ENCODE results near the gene PRTFDC1. TPM values are rescaled to one million over a fixed set of nuclear protein-coding genes. Genes with fewer than 3 reads are reported as not detected.

PRTFDC1 gene
- total RNA-seq, 1 experiment from 2014 or later = not detected

GRCh38 chr10:24929056-24929544, 23.3 kb downstream of the PRTFDC1 start (continued):
- TF ChIP-seq POLR2AphosphoS5 (IDR thresholded peaks at IDR 0.05; ENCODE audit: low read depth, low read length) (no peak), SP1 (IDR thresholded peaks at IDR 0.05; ENCODE audit: low read depth) (no peak)

GRCh38 chr10:24928163-24928562, 24.2 kb downstream of the PRTFDC1 start:
- ATAC-seq = no peak
- no peaks in the 10 kb centered on the region for H3K27me3 ChIP-seq (ENCODE audit: insufficient read depth, low read length)
- no peaks in the 10 kb centered on the region for H3K79me2 ChIP-seq (ENCODE audit: insufficient read depth, low read length)
- POLR2A ChIA-PET = no interaction called here
- H4K20me1 ChIP-seq (ENCODE audit: insufficient read depth) = no peaks in the 10 kb centered on the region
- RAD21 ChIA-PET (ENCODE audit: low non-redundant PET in 1 of 2, low total read pairs in 2 of 2, uncharacterized antibody in 2 of 2, unreplicated experiment in 2 of 2) = no interaction called here
- no peak overlapping the region for H3K4me3 ChIP-seq (replicated peaks in 1 of 2; ENCODE audit: low read depth in 1 of 2, low read length in 2 of 2)
- CTCF ChIA-PET = no interaction called here
- no peak overlapping the region for H3K27ac ChIP-seq (ENCODE audit: low read depth, low read length)
- intact Hi-C loops (cut with micrococcal nuclease) = no loop called here
- H3K4me1 ChIP-seq (ENCODE audit: control insufficient read depth in 1 of 2, insufficient read depth in 2 of 2, low read length in 2 of 2) = no peaks in the 10 kb centered on the region
- no peak overlapping the region for H2AFZ ChIP-seq (ENCODE audit: low read depth, low read length, poor library complexity, severe bottlenecking)
- no peaks in the 10 kb centered on the region for H3K9me3 ChIP-seq (ENCODE audit: control insufficient read depth in 1 of 2, insufficient read depth in 1 of 2, low read depth in 1 of 2, low read length in 2 of 2)
- BruUV-seq (replicated peaks) = no TSS peak
- DNase-seq (ENCODE audit: low read depth, low spot score) = no peak
- no peaks in the 10 kb centered on the region for H3K36me3 ChIP-seq (ENCODE audit: control insufficient read depth in 1 of 2, insufficient read depth in 2 of 2, low read length in 2 of 2)
- H3K4me2 ChIP-seq (ENCODE audit: low read length) = no peak overlapping the region
- TF ChIP-seq POLR2AphosphoS5 (IDR thresholded peaks at IDR 0.05; ENCODE audit: low read depth, low read length) (no peak), FOSL1 (IDR thresholded peaks at IDR 0.05; ENCODE audit: low read depth) (no peak)
- H3K9me2 ChIP-seq (ENCODE audit: insufficient read depth) = no peaks in the 10 kb centered on the region
- H3K9ac ChIP-seq (ENCODE audit: low read length) = no peak overlapping the region

DNA sequence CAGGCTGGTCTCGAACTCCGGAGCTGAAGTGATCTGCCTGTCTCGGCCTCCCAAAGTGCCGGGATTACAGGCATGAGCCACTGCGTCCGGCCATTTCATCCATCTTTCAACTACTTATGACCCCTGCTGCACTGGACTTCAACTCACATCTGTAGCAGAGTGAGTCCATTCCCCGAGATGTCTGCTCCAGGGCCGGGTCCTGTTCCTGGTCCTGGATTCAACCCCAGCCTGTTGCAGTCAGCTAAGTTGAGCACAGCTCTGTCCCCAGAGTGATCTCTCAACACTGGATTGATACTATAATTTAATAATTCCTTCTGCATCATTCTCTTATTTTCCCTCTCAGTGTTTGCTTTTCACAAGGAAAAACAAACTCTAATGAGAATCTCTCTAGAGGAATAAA, 25.8 kb downstream of the PRTFDC1 start:
- no peak overlapping the region for H3K4me2 ChIP-seq (ENCODE audit: low read length)
- H3K9me2 ChIP-seq (ENCODE audit: insufficient read depth) = no peaks in the 10 kb centered on the region
- no peaks in the 10 kb centered on the region for H3K36me3 ChIP-seq (ENCODE audit: control insufficient read depth in 1 of 2, insufficient read depth in 2 of 2, low read length in 2 of 2)
- H3K4me3 ChIP-seq (replicated peaks in 1 of 2; ENCODE audit: low read depth in 1 of 2, low read length in 2 of 2) = no peak overlapping the region
- RAD21 ChIA-PET (ENCODE audit: low non-redundant PET in 1 of 2, low total read pairs in 2 of 2, uncharacterized antibody in 2 of 2, unreplicated experiment in 2 of 2) = no interaction called here
- H3K79me2 ChIP-seq (ENCODE audit: insufficient read depth, low read length) = no peaks in the 10 kb centered on the region
- no peaks in the 10 kb centered on the region for H3K9me3 ChIP-seq (ENCODE audit: control insufficient read depth in 1 of 2, insufficient read depth in 1 of 2, low read depth in 1 of 2, low read length in 2 of 2)
- no TSS peak for BruUV-seq (replicated peaks)
- H2AFZ ChIP-seq (ENCODE audit: low read depth, low read length, poor library complexity, severe bottlenecking) = no peak overlapping the region
- CTCF ChIA-PET = no interaction called here
- peaks cover 0 to 4% of the 10 kb centered on the region in 2 experiments; a peak in 2 of 4 replicates for H3K4me1 ChIP-seq (ENCODE audit: control insufficient read depth in 1 of 2, insufficient read depth in 2 of 2, low read length in 2 of 2)
- DNase-seq (ENCODE audit: low read depth, low spot score) = no peak
- H4K20me1 ChIP-seq (ENCODE audit: insufficient read depth) = no peaks in the 10 kb centered on the region
- POLR2A ChIA-PET = no interaction called here
- no peak overlapping the region for H3K27ac ChIP-seq (ENCODE audit: low read depth, low read length)
- H3K27me3 ChIP-seq (ENCODE audit: insufficient read depth, low read length) = no peaks in the 10 kb centered on the region
- intact Hi-C loops (cut with micrococcal nuclease) = no loop called here
- no peak overlapping the region for H3K9ac ChIP-seq (ENCODE audit: low read length)
- no peak for ATAC-seq
- no peak for TF ChIP-seq EZH2 (IDR thresholded peaks at IDR 0.05)
- TF ChIP-seq ZFX (IDR thresholded peaks at IDR 0.05) = no peak
- no peak for TF ChIP-seq TCF7L2 (IDR thresholded peaks at IDR 0.05; ENCODE audit: borderline replicate concordance, extremely low read depth, insufficient read depth, insufficient read length)
- TF ChIP-seq, protein P1, sequence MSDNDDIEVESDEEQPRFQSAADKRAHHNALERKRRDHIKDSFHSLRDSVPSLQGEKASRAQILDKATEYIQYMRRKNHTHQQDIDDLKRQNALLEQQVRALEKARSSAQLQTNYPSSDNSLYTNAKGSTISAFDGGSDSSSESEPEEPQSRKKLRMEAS (IDR thresholded peaks at IDR 0.05) = no peak
- TF ChIP-seq YY1 (IDR thresholded peaks at IDR 0.05; ENCODE audit: extremely low read depth, insufficient replicate concordance, low read depth, low read length) = no peak
- TF ChIP-seq CTCF (IDR thresholded peaks at IDR 0.05 in 2 of 3, conservative IDR thresholded peaks at IDR 0.05 in 1 of 3; ENCODE audit: borderline replicate concordance in 1 of 3, insufficient read depth in 1 of 3, low read depth in 2 of 3, low read length in 2 of 3) = no peak
- TF ChIP-seq JUND (IDR thresholded peaks at IDR 0.05) = no peak
- TF ChIP-seq FOSL1 (IDR thresholded peaks at IDR 0.05; ENCODE audit: low read depth) = no peak
- TF ChIP-seq ZBTB33 (IDR thresholded peaks at IDR 0.05; ENCODE audit: extremely low read depth, insufficient replicate concordance, low read length) = no peak
- TF ChIP-seq CBX3 (IDR thresholded peaks at IDR 0.05; ENCODE audit: low read depth) = no peak
- TF ChIP-seq RAD21 (IDR thresholded peaks at IDR 0.05; ENCODE audit: low read depth) = no peak
- no peak for TF ChIP-seq POLR2AphosphoS5 (IDR thresholded peaks at IDR 0.05; ENCODE audit: low read depth, low read length)
- TF ChIP-seq SIN3A (IDR thresholded peaks at IDR 0.05; ENCODE audit: low read depth) = no peak
- TF ChIP-seq POLR2A (IDR thresholded peaks at IDR 0.05; ENCODE audit: borderline replicate concordance, extremely low read depth, insufficient read depth, insufficient read length) = no peak
- TF ChIP-seq ELF1 (IDR thresholded peaks at IDR 0.05; ENCODE audit: borderline replicate concordance, low read depth) = no peak
- TF ChIP-seq EGR1 (IDR thresholded peaks at IDR 0.05; ENCODE audit: low read depth) = no peak

All from HCT116 (cell line).